ENCODE data around the gene ATP1A1. TPM values are rescaled to one million over a fixed set of nuclear protein-coding genes. Genes with fewer than 3 reads are reported as not detected.

ATP1A1 gene
- total RNA-seq, 1 donor from 2014 or later, result 213 TPM

DNA sequence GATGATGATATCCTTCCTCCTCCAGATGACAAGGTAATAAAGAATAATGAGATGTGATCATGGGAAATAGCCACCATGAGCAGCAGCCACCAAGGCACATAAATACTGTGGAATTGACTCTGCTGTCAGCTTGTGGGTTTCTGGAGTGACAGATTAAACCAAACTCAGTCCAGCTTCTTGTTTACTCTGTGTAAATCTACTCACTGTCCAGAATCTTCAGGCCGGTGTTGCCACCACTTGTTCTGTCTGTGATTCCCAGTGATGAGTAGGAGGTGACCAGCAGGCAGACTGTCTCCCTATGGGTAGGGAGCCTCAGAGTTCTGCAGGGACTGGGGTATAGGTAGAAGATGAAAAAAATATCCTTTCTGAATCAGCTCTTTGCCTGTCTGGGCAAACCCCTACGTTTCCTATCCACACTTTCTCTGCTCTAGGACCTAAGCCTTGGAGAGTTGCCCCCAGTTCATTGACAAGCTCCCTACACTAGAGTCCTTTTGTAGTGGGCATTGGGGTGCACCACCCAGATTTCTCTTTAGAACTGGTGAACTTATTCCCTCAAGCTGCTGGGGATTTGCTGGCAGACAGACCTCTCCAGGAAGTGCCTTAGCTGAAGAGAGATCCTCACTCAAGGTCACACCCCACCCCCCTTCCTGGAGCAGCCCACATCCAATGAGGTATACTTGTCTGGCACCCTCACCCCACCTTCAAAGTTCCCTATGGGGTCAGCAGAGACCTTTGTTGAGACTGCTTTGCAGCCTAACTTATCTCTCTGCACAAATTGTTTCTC lies 47.6 kb downstream of the ATP1A1 start:
- Mint-ChIP-seq H3K27me3 (ENCODE audit: unreplicated experiment) (peaks cover 41% of the 10 kb centered on the region), H3K4me1 (ENCODE audit: unreplicated experiment) (peaks cover 22% of the 10 kb centered on the region), H3K36me3 (ENCODE audit: unreplicated experiment) (no peaks in the 10 kb centered on the region), H3K9me3 (ENCODE audit: unreplicated experiment) (no peaks in the 10 kb centered on the region), H3K4me3 (ENCODE audit: unreplicated experiment) (no peak overlapping the region), H3K27ac (ENCODE audit: unreplicated experiment) (no peak overlapping the region)
- TF ChIP-seq, protein P1, sequence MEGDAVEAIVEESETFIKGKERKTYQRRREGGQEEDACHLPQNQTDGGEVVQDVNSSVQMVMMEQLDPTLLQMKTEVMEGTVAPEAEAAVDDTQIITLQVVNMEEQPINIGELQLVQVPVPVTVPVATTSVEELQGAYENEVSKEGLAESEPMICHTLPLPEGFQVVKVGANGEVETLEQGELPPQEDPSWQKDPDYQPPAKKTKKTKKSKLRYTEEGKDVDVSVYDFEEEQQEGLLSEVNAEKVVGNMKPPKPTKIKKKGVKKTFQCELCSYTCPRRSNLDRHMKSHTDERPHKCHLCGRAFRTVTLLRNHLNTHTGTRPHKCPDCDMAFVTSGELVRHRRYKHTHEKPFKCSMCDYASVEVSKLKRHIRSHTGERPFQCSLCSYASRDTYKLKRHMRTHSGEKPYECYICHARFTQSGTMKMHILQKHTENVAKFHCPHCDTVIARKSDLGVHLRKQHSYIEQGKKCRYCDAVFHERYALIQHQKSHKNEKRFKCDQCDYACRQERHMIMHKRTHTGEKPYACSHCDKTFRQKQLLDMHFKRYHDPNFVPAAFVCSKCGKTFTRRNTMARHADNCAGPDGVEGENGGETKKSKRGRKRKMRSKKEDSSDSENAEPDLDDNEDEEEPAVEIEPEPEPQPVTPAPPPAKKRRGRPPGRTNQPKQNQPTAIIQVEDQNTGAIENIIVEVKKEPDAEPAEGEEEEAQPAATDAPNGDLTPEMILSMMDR (IDR thresholded peaks at IDR 0.05), result no peak
- no peak for DNase-seq (ENCODE audit: extremely low spot score, unreplicated experiment)

DNA sequence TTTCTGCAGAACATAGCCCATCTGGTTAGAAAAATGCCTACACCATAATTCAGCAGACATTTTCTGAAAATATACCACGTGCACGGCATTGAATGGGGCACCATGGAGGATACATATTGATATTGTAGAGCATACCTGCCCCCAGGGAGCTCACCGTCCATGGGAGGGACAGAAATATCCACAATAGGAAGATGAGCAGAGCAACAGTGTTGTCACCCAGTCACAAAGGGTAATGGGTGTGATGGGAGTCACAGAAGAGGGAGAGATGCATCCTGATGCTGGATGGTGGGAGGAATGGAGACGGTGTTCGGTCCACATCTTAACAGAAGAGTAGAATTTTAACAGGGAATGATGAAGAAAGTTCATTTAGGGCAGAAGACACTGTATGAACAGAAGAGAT lies 51.4 kb downstream of the ATP1A1 start:
- TF ChIP-seq, protein P1 (IDR thresholded peaks at IDR 0.05), result no peak
- Mint-ChIP-seq H3K9me3 (ENCODE audit: unreplicated experiment) (no peaks in the 10 kb centered on the region), H3K4me1 (ENCODE audit: unreplicated experiment) (no peaks in the 10 kb centered on the region)

DNA sequence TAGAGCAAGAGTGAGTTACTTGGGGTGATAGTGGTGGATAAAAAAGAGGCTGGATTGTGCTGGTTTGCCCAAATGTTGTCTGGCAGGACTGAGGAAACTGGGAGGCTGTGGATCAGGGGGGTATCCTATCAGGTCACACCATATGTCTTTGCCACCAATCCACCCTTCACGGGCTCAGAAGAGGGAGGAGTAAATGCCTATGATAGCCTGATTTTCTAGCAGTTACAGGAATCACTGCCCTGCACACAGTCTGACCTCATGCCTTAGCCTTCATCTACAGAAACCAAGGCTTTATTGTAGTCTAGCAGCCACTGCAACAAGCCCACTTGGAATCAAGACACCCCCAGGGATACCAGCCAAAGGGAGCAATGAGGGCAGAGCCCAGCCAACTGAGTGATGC lies 51.8 kb downstream of the ATP1A1 start:
- TF ChIP-seq, protein P1 (IDR thresholded peaks at IDR 0.05), result no peak
- Mint-ChIP-seq H3K27me3 (ENCODE audit: unreplicated experiment) (peaks cover 59% of the 10 kb centered on the region), H3K4me3 (ENCODE audit: unreplicated experiment) (no peak overlapping the region), H3K9me3 (ENCODE audit: unreplicated experiment) (no peaks in the 10 kb centered on the region), H3K4me1 (ENCODE audit: unreplicated experiment) (no peaks in the 10 kb centered on the region), H3K27ac (ENCODE audit: unreplicated experiment) (no peak overlapping the region), H3K36me3 (ENCODE audit: unreplicated experiment) (no peaks in the 10 kb centered on the region)
- DNase-seq (ENCODE audit: extremely low spot score, unreplicated experiment), result no peak

More for the DNA sequence above, 51.4 kb downstream of the ATP1A1 start:
- Mint-ChIP-seq H3K36me3 (ENCODE audit: unreplicated experiment) (no peaks in the 10 kb centered on the region), H3K27ac (ENCODE audit: unreplicated experiment) (no peak overlapping the region), H3K4me3 (ENCODE audit: unreplicated experiment) (no peak overlapping the region), H3K27me3 (ENCODE audit: unreplicated experiment) (peaks cover 55% of the 10 kb centered on the region)
- DNase-seq (ENCODE audit: extremely low spot score, unreplicated experiment), result no peak

DNA sequence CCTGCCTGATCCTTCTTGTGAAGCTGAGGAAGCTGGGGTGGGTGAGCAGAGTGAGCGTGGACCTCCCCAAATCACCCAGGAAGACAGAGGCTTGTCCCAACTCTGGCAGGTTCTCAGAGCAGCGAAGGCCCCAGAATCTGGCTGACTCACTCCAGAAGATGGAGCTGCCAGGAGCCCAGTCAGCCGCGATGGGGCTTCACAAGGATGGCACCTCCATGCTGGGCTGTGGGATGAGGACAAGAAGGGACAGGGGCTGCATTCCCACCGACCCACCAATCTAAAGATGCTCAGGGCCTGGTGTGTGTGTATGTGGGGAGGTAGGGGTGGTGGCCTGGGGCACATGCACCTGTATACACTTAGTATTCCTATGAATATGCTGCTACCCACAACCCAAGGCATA lies 52.9 kb downstream of the ATP1A1 start:
- Mint-ChIP-seq H3K4me1 (ENCODE audit: unreplicated experiment) (no peaks in the 10 kb centered on the region), H3K27me3 (ENCODE audit: unreplicated experiment) (peaks cover 65% of the 10 kb centered on the region), H3K4me3 (ENCODE audit: unreplicated experiment) (no peak overlapping the region), H3K36me3 (ENCODE audit: unreplicated experiment) (no peaks in the 10 kb centered on the region), H3K27ac (ENCODE audit: unreplicated experiment) (no peak overlapping the region), H3K9me3 (ENCODE audit: unreplicated experiment) (no peaks in the 10 kb centered on the region)
- no peak for DNase-seq (ENCODE audit: extremely low spot score, unreplicated experiment)
- TF ChIP-seq, protein P1 (IDR thresholded peaks at IDR 0.05), result no peak

DNA sequence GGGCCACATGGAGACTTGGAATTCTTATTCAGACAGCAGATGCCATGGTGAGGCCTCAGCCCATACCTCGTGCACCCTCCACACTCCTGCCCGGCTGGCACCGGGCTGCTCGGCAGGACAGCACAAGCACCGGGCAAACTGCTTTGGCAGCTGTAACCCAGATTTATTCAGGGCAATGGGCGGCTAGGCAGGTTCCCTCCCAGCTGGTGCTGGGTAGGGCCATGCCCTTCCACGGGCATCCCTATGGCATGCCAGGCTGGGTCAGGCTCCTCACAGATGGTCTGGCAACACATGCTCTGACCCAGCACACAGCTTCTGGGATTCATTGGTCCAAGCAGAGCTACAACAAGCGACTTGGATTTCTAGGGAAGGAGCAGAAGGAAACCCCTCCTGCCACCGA lies 53.4 kb downstream of the ATP1A1 start:
- TF ChIP-seq, protein P1 (IDR thresholded peaks at IDR 0.05), result no peak
- no peaks in the 10 kb centered on the region for H3K36me3 Mint-ChIP-seq (ENCODE audit: unreplicated experiment)
- DNase-seq (ENCODE audit: extremely low spot score, unreplicated experiment), result no peak
- H3K4me1 Mint-ChIP-seq (ENCODE audit: unreplicated experiment), result no peaks in the 10 kb centered on the region
- H3K27ac Mint-ChIP-seq (ENCODE audit: unreplicated experiment), result no peak overlapping the region
- peaks cover 62% of the 10 kb centered on the region for H3K27me3 Mint-ChIP-seq (ENCODE audit: unreplicated experiment)
- no peak overlapping the region for H3K4me3 Mint-ChIP-seq (ENCODE audit: unreplicated experiment)
- H3K9me3 Mint-ChIP-seq (ENCODE audit: unreplicated experiment), result no peaks in the 10 kb centered on the region
